HG03095 (cell line): ENCODE results near the gene PDZRN4.
"Not testable (repeated sequence)": the region's sequence is repeated elsewhere in the genome, so short reads cannot be mapped to it uniquely, and the experiment has no call there.

Experiments used
- ATAC-seq: cut with Tn5 transposase; IDR thresholded peaks from one replicate; pipeline ENCODE4 v1.9.1; 2021; ENCODE audit warnings: moderate library complexity; ENCODE audit not compliant: unreplicated experiment

The PDZRN4 gene

DNA sequence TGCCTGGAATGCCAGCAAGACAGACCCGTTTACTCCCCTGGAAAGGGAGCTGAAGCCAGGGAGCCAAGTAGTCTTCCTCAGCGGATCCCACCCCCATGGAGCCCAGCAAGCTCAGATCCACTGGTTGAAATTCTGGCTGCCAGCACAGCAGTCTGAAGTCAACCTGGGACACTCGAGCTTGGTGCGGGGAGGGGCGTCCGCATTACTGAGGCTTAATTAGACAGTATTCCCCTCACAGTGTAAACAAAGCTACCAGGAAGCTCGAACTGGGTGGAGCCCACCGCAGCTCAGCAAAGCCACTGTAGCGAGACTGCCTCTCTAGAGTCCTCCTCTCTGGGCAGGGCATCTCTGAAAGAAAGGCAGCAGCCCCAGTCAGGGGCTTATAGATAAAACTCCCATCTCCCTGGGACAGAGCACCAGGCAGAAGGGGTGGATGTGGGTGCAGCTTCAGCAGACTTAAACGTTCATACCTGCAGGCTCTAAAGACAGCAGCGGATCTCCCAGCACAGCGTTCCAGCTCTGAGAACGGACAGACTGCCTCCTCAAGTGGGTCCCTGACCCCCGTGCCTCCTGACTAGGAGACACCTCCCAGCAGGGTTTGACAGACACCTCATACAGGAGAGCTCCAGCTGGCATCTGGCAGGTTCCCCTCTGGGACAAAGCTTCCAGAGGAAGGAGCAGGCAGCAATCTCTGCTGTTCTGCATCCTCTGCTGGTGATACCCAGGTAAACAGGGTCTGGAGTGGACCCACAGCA, 92.4 kb downstream of the PDZRN4 start:
- not testable (repeated sequence) for ATAC-seq

DNA sequence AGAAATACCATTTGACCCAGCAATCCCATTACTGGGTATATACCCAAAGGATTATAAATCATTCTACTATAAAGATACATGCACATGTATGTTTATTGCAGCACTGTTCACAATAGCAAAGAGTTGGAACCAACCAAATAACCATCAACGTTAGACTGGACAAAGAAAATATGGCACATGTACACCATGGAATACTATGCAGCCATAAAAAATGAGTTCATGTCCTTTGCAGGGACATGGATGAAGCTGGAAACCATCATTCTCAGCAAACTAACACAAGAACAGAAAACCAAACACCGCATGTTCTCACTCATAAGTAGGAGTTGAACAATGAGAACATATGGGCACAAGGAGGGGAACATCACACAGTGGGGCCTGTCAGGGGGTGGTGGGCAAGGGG, 97.3 kb downstream of the PDZRN4 start:
- not testable (repeated sequence) for ATAC-seq

DNA sequence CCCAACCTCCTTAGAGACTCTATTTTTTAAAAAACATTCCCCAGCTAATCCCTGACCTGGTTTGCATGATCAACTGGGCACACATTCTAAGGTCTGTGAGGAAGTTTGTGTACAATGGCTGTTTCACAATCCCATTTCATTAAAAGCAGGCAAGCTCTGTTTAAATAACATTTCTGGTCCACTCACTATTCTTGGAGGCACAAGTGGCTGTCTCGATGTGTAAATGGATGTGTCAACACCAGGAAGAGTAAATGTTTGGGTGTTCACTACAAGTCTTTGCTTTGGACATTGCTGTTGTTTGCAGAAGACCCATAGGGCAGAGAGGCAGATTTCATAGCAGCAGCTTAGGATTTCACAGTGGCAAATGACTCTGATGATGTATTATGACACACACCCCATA, 98.3 kb downstream of the PDZRN4 start:
- no peak for ATAC-seq

DNA sequence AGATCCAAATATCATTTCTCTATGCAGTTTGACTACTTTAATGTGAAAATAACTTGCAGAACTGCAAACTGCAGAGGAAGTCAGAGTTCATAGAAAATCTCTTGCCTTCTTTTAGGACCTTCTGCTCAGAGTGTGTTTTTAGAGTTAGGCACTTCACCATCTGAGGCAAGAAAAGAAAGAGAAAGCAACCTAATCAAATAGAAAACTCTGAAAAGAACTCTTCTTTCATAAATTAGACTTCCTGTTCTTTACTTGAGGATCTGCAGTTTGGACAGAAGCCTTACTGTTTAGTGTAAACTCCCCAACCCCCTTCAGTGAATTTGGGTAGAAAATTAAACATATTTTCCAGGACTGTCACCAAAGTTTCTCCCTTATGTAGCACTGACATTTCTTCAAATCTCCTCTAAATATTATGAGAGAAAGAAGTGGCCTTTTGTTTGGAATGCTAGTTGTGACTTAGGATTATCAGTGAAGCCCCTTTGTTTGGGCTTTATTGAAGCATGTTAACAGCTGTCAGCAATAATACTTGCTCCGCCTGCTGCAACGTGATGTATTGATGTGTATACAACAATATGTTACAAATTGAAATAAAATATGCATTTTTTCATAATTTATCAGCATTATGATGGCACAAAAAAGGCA, 99.5 kb downstream of the PDZRN4 start:
- no peak for ATAC-seq

DNA sequence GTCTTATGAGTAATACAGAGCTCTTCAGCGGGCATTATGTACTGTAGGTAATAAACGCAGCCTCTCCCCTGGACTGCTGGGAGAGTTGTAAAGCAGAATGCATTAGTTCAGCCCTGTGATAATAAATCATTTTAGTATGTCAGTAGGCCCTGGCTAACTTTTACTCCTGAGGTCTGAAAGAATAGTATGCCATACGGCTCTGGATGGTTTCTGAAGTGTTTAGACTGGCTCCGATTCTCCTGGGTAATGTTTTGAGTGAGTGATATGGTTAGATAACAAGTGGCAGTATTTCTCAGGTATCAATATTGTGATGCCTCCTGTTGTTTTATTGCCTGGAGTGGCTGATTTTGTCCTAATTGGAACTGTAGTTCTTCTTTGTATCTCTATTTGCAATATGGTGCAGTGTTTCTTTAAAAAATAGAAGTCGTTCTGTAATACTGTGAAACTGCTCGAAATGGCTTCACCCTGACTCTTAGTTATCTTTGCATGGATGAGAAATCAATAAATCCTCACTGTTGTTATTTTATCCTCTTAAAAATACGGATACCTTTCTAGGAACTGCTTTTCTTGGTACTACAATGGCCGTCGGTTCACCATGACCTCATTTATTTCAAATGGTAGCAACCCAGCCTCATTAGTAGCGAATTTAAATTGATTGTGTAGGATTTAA, 100.2 kb downstream of the PDZRN4 start:
- ATAC-seq: no peak

DNA sequence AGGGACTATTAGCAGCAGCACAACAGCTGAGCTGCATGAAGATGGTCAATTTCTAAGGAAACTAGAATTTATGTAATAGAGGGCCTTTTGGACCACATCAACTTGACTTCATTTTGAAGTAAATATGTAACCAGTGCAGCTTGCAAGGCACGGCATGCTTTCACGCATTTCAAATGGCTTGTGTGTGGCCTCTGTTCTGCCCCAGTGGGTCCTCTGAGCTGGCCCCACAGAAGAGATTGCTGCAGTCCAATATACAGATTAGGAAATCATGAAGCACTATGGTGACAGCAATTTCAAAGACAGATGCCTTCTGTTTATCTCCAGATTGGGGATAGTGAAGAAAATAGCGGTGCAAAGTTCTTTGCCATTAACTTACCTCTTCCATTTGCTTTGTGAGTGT, 101.4 kb downstream of the PDZRN4 start:
- no peak for ATAC-seq

DNA sequence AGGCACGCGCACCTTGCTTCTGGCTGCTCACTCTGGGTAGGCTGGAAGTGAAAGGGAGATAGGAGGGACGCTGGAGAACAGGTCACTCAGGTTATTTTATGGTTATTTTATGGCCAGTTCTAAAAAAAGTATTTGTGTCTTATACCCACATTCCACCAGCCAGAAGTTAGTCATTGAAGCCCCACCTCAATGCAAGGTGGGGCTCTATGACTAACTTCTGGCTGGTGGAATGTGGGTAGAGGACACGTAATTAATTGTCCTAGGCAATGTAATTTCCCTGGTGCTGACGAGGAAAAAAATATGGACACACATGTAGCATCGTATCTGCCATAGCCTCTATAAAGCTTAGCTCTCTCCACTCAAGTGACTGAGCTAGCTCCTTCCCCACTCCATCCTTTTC, 104.9 kb downstream of the PDZRN4 start:
- no peak for ATAC-seq

DNA sequence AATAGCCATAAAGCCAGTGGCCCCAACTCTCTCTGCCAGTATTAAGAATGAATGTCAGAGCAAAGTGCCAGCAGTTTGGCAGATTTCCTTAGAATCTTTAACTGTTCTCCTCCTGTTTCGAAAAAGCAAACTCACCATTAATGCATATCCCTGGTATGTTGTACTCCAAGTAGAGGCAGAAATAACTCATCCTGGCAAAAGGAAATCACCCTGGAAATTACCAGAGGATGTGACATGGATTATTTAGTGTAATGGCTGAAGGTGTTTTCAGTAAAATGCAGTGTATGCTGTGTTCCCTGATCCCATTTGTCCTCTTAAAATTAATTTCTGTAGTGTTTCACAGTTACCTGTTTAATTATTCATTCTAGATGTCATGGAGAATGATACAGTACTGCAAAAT, 105.3 kb downstream of the PDZRN4 start:
- ATAC-seq: no peak

DNA sequence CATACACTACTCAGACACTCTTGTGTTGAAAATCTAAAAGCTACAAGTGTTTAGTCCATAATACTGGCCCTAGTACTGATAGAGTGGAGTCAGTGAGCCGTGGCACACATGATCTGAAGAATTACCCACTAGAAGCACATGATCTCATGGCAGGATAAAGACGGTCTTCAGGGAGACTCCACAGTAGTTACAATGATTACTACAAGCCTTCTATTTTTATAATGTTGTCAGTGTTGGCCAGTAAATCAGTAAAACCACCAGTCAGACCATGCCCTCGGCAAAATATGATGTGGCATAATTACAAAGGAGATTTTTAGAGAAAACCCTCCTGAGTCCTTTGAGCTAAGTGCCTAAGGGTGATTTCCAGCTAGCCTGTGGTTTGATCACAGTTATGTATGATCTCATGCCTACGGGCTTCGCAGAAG, 114.9 kb downstream of the PDZRN4 start:
- no peak for ATAC-seq

DNA sequence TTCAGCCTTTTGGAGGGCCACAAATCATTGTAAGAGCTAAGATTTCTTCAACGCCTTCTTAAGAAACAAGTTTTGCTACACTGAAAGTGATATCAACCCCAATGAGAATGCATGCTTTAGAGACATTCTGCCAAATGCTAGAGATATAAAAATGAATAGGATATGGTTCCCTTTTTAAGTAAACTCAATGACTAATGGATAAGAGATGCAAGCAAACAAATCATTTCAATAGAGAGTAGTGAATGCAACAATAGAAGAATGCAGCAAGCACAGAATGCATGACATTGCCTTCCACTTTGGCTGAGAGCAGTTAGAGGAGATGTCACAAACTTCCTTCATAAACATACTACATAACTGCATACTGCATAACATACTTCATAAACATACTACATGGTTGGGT, 116.4 kb downstream of the PDZRN4 start:
- ATAC-seq: no peak

DNA sequence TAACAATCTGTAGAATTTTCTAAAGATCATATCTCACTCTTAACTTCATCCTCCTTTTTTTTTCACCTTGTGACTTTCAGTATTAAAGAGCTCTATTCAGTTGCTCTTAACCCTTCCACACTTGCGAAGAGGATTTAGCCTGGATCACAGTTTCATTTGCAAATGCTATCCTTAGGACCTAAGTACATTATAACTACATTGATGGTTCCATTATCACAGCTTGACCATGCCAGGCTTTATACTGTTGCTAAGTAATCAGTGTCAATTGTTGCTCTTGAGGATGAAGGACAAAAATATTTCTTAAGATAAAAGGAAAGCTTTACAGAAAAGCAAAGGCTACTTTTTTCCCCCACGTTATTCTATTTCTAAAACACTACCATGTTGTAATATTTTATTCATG, 122.2 kb downstream of the PDZRN4 start:
- ATAC-seq: no peak

DNA sequence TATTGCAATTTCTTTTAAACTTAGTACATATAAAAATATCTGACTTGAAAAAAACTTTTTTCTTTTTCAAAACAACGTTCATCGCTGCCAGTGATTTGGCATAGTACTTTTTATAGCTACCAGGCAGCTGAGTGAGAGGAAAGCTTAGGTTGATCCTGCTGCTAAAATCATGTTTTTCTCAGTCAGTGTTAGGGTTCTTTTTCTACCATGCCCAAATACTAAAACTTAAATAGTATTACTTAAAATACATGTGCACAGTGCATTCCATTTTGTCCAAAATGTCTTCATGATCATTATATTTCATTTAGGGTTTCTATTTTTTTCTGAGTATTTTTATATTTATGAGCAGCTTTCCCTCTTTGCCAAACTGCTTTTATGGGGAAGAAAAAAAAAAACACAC, 123.8 kb downstream of the PDZRN4 start:
- ATAC-seq: no peak

DNA sequence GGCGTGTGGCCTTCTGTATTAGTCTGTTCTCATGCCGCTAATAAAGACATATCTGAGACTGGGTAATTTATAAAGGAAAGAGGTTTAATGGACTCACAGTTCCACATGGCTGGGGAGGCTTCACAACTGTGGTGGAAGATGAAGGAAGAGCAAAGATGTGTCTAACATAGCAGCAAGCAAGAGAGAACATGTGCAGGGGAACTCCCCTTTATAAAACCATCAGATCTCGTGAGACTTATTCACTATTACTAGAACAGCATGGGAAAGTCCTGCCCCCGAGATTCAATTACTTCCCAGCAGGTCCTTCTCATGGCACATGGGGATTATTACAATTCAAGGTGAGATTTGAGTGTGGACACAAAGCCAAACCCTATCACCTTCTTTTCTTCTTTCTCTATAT, 124.3 kb downstream of the PDZRN4 start:
- ATAC-seq: not testable (repeated sequence)

DNA sequence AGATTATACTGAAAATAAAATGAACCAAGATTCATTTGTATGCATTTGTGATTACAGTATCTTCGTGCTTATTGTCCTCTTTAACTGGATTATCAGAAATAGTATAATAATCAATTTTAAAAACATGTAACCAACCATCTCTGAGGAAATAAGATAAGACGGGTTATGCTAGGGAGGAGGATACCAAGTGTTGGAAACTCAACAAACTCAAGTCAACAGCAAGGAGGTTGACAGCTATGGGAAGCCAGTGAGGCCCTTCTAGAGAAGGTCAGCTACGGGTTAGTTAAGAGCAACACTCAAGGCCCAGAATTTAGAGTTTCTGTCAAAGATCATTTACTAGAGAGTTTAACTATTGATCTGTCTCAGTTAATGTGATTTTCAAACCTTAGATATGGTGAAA, 137.2 kb downstream of the PDZRN4 start:
- no peak for ATAC-seq

DNA sequence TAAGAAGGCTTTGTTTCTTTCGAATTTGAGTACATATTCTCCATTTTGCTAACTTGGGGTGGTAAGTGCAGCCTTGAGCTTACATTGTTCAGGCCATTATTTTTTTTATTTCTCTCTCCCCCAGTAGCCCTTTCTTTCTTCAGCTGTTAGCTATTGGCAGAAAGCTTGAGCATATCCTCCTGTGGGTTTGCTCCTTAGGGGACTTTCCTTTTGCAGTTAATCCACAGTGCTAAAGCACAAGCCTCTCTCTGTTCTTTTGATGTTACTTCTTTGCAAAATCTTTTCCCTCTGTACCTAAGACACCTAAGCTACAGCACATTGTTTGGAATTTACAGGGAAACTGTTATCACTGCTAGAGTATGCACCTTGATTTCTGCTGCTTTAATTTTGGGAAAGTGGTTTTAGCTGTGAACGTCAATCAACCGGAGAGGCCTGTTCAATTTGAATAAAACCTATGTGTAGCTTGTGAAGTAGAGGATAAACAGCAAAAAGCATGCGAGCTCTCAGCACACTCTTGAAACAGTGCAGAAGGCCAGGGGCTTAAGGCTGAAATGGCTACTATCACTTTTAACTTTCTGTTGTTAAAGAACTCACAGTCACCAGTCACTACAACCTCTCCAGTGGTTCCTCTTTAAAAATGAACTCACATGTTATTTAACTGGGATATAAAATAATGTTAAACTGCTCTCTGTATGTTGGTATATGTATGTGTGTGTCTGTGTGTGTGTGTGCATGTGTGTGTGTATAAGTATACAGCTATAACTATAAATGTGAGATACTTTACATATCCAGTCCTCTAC, 139.2 kb downstream of the PDZRN4 start:
- ATAC-seq: no peak

DNA sequence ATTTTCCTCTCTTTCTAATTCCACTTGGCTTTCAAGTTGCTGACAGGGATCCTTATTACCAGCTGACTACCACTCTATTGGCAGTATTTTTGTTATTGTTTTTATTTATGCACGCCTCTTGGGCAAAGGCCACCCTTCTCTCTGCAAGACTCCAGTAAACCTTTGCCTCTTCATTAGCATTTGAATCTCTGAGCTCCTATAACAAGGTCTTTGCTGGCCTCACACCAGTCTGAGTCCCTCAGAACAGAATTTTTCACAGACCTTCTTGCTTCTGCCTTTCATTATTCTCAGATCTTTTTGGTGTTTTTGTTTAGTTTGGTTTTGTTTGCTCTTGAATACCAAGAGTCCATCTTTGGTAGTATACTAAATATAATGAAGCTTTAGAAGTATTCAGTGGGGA, 145.9 kb downstream of the PDZRN4 start:
- ATAC-seq: no peak

DNA sequence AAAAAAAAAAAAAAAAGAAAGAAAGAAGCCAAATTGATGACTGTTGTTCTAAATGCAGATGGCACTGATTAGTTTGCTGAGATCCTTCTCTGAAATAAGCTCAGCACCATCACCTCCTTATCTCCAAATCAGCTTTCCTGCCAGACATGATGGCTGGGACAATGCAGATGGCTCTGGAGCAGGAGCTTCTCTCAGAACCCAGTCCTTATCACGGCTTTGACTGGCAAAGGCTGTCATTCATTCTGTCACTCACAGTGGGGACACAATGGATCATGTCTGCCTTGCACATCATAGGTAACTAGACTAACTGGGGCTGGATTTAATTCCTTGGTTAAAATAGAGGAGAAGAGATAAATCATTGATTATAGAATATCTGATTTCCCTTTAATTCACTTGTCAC, 146.3 kb downstream of the PDZRN4 start:
- no peak for ATAC-seq

DNA sequence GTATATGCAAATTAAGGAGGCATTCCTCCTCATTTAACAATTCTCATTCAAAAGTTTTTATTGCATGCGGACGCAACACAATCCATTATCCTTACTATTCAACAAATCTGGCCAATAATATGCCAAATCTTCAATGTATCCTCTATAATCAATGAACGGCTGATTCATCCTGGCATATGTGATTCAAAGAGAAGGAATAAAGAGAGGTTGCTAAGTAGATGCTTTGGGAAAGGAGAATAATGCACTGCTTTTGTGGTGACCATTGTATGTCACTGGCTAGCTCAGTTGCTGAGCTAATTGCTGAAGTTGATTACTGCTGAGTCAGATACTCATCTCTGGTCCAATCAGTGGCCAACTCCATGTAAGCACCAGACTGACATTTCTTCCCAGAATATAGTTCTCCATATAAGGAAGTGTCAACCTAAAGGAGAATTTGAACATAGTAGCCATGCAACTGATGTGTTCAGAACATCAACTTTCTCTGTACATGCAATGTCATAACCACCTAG, 148.0 kb downstream of the PDZRN4 start:
- ATAC-seq: no peak

DNA sequence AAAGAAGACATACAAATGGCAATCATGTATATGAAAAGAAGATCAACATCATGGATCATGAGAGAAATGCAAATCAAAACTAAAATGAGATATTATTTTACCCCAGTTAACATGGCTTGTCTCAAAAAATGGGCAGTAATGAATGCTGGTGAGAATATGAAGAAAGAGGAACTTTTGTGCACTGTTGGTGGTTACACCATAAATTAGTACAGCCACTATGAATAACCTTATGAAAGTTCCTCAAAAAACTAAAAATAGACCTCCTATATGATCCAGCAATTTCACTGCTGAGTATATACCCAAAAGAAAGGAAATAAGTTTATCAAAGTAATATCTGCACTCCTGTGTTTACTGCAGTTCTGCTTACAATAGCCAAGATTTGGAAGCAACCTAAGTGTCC, 151.7 kb downstream of the PDZRN4 start:
- ATAC-seq: no peak

DNA sequence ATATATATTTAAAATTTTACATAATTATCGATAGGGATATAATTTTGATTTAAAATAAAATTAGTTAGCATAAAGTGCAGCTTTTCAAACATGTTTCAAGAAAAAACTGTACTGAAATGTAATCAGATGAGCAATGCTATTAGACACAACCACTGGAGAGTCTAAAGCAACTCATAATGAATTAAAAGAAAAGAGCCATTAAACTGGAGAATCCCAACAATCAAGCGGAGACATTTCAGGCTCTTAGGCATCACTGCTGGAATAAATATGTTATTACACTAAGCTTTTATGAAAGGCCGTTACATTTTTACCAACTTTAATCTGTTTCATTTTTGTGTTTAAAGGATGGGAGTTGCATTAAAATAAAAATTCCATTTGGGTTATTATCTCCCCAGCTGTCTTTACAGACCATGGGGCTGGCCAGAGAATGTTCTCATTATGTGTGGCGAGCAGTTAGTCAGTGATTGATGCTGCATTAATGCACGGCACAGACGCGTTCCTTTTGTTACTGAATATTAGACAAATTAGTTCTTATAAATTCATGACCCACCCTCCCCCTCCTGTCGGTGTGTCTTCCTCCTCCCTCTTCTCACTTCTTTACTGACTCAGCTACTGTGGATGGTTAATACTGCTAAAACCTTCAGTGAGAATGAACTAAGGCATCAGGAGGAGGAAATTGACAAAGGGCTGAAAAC, 156.8 kb downstream of the PDZRN4 start:
- ATAC-seq: no peak

DNA sequence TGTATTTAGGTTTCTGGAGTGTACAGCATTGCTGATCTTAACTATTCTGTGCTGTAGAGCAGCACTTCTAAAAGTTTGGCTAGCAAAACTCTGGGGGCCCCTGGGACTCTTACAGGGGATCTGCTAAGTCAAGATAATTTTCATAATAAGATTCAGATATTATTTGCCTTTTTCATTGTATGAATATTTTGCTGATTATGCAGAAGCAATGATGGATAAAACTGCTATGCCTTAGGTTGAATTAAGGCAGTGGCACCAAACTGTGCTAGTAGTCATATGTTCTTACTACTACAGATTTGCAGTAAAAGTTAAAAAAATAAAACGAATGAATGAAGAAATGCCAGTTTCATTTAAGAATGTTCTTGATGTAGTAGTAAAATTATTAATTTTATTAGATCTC, 160.1 kb downstream of the PDZRN4 start:
- no peak for ATAC-seq
